Stomach smooth muscle (tissue), 2 donors: ENCODE results near the gene TJP3.

Experiments
- H3K27ac ChIP-seq: one replicate; pipeline ENCODE4 v1.7.0; 2013; ENCODE audit warnings: mild to moderate bottlenecking, low read length, inconsistent platforms
- H3K27me3 ChIP-seq, 2 donors: one replicate each; pipeline ENCODE4 v1.7.0; 2013; ENCODE audit warnings: low read length in 2 of 2; ENCODE audit not compliant: insufficient read depth in 2 of 2, control insufficient read depth in 1 of 2
- H3K36me3 ChIP-seq, 2 donors: one replicate each; pipeline ENCODE4 v1.7.0; 2013; ENCODE audit warnings: low read length in 2 of 2; ENCODE audit not compliant: control insufficient read depth in 2 of 2, insufficient read depth in 2 of 2
- H3K4me1 ChIP-seq: one replicate; pipeline ENCODE4 v1.7.0; 2013; ENCODE audit warnings: low read length; ENCODE audit not compliant: control insufficient read depth, insufficient read depth
- H3K4me3 ChIP-seq, 2 donors: one replicate each; pipeline ENCODE4 v1.7.0; 2013; ENCODE audit warnings: low read length in 2 of 2
- H3K9ac ChIP-seq, 2 donors: one replicate each; pipeline ENCODE4 v1.7.0; 2013; ENCODE audit warnings: low read length in 2 of 2, mild to moderate bottlenecking in 1 of 2
- H3K9me3 ChIP-seq, 2 donors: one replicate each; pipeline ENCODE4 v1.7.0; 2013; ENCODE audit warnings: low read length in 2 of 2; ENCODE audit not compliant: control insufficient read depth in 2 of 2
- donor health status: healthy.
- donor health status: Pancreatic carcinoma.

Gene TJP3

DNA sequence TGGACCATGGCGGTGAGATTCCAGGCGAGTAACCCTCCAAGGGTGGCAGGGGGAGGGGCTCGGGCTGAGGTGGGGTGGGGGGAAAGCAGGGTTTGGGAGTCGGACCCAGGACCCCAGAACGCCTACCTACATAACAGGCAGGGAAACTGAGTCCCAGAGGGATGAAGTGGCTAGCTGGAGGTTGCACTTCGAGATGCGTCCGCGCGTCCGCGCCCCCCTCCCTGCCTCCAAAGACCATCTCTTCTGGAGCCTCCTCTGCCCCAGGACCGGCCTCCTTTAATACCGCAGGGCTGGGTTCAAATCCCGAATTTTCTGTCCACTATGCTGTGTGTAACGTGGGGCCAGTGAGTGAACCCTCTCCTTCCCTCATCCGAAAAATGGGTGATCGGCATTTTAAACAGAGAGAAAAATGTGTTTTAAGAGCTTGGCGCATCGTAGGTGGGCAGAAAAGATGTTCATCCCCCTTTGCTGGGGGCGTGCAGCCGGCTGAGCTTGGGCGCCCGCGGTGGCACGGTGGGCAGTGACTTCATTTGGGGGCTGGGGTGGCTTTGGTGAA lies 13.8 kb downstream of the TJP3 start:
- Histone ChIP-seq H3K36me3 (no peaks in the 10 kb centered on the region), H3K4me1 (peaks cover 15% of the 10 kb centered on the region), H3K9ac (no peak overlapping the region), H3K9me3 (no peaks in the 10 kb centered on the region), H3K27ac (no peak overlapping the region), H3K4me3 (no peak overlapping the region), H3K27me3 (peaks cover 36 to 38% of the 10 kb centered on the region in 2 donors)

DNA sequence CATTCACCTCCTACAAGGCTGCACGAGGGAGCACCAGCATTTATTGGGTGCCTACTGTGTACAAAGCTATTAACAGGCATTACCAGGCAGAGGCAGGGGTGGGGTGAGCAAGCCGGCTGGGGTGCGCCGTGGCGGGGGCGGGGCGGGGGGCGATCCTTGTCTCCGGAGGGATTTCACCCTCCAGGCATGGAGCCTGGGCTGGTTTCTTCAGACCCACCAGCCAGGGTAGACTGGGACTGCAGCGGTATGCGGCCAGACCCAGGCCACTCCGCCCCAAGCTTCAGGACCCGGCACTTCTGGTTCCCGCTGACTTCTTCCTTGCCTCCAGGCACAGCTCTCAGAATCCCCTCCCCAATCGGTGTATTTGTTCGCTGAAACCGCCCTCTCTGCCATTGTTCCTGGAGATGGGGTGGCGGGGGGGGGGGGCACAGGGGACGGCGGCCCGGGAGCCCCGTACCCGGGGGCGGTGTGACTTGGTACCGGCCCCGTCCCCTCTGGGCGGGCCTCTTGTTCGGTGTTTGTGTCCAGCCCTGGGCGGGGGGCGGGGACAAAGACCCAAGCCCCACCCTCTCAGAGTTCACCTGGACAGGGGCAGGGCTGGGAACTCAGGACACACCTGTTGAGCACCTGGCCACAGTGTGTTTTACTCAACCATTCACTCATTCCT lies 14.4 kb downstream of the TJP3 start:
- Histone ChIP-seq H3K27me3 (peaks cover 36 to 38% of the 10 kb centered on the region in 2 donors), H3K4me1 (peaks cover 15% of the 10 kb centered on the region), H3K9me3 (no peaks in the 10 kb centered on the region), H3K36me3 (no peaks in the 10 kb centered on the region), H3K27ac (no peak overlapping the region), H3K4me3 (no peak overlapping the region), H3K9ac (no peak overlapping the region)

DNA sequence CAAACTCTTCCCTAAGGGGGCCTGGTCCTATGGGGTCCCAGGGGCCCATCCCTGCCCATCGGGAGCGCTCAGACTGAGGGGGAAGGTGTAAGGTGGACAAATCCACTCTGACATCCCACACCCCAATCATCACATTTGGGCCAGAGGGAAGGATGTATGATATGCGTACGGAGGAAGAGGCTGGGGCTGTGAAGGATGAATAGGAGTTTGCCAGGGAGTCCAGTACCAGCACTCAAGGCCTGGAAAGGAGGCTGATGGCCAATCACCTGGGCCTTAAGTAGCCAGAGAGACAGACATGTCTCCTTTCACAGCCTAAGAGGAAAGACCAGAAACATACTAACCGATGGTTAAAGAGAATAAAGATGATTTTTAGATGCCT lies 14.9 kb downstream of the TJP3 start:
- Histone ChIP-seq H3K9ac (no peak overlapping the region), H3K36me3 (no peaks in the 10 kb centered on the region), H3K27me3 (peaks cover 36 to 38% of the 10 kb centered on the region in 2 donors), H3K4me1 (peaks cover 15% of the 10 kb centered on the region), H3K4me3 (no peak overlapping the region), H3K9me3 (no peaks in the 10 kb centered on the region), H3K27ac (no peak overlapping the region)

DNA sequence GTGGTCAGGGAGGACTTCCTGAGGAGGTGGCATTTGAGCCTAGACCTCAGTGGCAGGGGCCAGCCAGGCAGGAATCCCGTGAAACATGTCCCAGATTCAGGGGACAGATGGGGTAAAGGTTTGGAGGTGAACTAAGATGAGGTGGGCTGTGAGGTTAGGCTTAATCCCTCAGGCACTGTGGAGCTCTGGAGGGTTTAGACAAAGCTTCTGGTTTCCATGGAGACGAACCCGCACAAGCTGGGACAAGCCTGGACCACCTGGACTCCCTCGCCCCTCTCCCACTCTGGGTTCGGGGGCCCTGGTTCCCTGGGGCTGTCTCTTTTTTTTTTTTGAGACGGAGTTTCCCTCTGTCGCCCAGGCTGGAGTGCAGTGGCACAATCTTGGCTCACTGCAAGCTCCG lies 15.7 kb downstream of the TJP3 start:
- H3K36me3 ChIP-seq: no peaks in the 10 kb centered on the region
- no peak overlapping the region for H3K4me3 ChIP-seq
- H3K27ac ChIP-seq: no peak overlapping the region
- H3K4me1 ChIP-seq: peaks cover 15% of the 10 kb centered on the region
- H3K9me3 ChIP-seq: no peaks in the 10 kb centered on the region
- peaks cover 36 to 38% of the 10 kb centered on the region in 2 donors for H3K27me3 ChIP-seq
- no peak overlapping the region for H3K9ac ChIP-seq

DNA sequence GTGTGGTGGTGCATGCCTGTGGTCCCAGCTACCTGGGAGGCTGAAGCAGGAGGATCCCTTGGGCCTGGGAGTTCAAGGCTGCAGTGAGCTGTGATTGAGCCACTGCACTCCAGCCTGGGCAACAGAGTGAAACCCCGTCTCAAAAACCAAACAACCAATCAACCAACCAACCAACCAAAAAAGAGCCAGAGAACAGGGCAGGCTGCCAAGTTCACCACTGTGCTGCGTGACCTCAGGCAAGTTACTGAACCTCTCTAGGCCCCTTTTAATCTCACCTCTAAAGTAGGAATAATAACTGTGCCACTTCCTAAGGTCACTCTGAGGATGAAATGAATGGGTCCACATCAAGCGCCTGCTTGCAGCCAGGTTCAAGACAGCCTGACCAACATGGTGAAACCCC lies 16.9 kb downstream of the TJP3 start:
- H3K9me3 ChIP-seq: no peaks in the 10 kb centered on the region
- no peak overlapping the region for H3K9ac ChIP-seq
- peaks cover 26 to 31% of the 10 kb centered on the region in 2 donors for H3K27me3 ChIP-seq

DNA sequence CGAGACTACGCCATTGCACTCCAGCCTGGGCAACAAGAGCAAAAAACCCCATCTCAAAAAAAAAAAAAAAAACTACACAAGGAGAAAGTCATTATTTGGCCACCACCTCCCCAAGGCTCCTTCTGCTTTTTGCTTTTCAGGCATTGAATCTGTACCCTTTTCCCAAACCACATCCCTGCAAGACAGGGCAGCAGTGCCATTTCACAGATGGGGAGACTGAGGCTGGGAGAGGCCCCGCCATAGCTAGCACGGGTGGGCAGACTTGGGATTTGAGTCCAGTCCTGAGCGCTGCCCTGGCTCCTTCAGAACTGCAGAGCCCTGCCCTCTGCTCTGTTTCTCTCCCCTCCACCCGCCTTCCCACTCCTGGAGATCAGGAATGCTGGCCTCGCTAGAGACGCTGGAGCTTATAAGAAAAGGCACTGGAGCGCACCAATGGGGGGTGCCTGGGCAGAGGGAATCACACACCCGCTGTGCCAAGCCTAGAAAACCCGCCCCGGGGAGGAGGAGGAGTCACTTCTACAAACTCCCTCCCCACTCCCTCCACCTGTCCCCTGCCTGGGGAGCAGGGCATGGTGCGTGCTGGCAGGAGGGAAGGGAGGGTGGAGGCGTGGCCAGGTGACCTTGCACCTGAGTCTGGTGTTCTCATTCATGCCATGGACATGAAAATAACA lies 17.6 kb downstream of the TJP3 start:
- Histone ChIP-seq H3K4me1 (peaks cover 15% of the 10 kb centered on the region), H3K27me3 (peaks cover 20 to 24% of the 10 kb centered on the region in 2 donors), H3K9me3 (peaks cover 0 to under 1% of the 10 kb centered on the region in 2 donors), H3K4me3 (no peak overlapping the region), H3K9ac (no peak overlapping the region), H3K27ac (no peak overlapping the region), H3K36me3 (no peaks in the 10 kb centered on the region)

More for the DNA sequence above, 16.9 kb downstream of the TJP3 start:
- H3K4me3 ChIP-seq: no peak overlapping the region
- H3K4me1 ChIP-seq: peaks cover 15% of the 10 kb centered on the region
- no peak overlapping the region for H3K27ac ChIP-seq
- no peaks in the 10 kb centered on the region for H3K36me3 ChIP-seq

DNA sequence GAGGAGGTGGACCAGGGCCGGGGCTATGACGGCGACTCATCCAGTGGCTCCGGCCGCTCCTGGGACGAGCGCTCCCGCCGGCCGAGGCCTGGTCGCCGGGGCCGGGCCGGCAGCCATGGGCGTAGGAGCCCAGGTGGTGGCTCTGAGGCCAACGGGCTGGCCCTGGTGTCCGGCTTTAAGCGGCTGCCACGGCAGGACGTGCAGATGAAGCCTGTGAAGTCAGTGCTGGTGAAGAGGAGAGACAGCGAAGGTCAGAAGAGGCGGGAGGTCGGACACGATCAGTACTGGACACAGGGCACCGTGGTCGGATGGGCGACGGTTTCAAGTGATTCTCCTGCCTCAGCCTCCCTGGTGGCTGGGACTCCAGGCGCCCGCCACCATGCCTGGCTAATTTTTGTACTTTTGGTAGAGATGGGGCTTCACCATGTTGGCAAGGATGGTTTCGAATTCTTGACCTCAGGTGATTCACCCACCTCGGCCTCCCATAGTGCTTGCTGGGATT lies 22.3 kb downstream of the TJP3 start:
- no peaks in the 10 kb centered on the region for H3K36me3 ChIP-seq
- no peak overlapping the region for H3K4me3 ChIP-seq
- H3K9me3 ChIP-seq: peaks cover 0 to 4% of the 10 kb centered on the region in 2 donors
- no peak overlapping the region for H3K27ac ChIP-seq
- no peak overlapping the region for H3K9ac ChIP-seq
- peaks cover 0 to under 1% of the 10 kb centered on the region in 2 donors for H3K27me3 ChIP-seq
- H3K4me1 ChIP-seq: no peaks in the 10 kb centered on the region

DNA sequence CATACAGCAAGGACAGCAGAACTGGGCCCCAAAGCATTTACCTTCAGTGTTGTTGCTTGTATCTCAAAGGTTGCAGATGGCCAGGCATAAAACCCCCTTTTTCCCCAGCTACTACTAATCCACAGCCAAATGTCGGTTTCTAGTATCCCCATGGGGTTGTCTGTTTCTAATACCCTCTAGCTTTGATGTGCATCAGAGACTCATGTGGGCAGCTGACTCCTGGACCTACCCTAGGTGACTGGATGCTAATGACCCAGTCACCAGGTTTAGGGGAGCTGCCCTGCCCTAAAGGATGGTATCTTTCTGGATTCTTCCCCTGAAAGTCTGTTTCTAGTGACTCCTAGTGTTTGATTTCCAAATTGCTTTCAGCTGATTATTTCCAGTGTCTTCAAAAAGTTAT lies 23.9 kb downstream of the TJP3 start:
- Histone ChIP-seq H3K27ac (no peak overlapping the region), H3K27me3 (peaks cover 0 to 2% of the 10 kb centered on the region in 2 donors), H3K9ac (no peak overlapping the region), H3K36me3 (no peaks in the 10 kb centered on the region), H3K4me3 (no peak overlapping the region), H3K4me1 (no peaks in the 10 kb centered on the region), H3K9me3 (peaks cover 0 to 4% of the 10 kb centered on the region in 2 donors)

DNA sequence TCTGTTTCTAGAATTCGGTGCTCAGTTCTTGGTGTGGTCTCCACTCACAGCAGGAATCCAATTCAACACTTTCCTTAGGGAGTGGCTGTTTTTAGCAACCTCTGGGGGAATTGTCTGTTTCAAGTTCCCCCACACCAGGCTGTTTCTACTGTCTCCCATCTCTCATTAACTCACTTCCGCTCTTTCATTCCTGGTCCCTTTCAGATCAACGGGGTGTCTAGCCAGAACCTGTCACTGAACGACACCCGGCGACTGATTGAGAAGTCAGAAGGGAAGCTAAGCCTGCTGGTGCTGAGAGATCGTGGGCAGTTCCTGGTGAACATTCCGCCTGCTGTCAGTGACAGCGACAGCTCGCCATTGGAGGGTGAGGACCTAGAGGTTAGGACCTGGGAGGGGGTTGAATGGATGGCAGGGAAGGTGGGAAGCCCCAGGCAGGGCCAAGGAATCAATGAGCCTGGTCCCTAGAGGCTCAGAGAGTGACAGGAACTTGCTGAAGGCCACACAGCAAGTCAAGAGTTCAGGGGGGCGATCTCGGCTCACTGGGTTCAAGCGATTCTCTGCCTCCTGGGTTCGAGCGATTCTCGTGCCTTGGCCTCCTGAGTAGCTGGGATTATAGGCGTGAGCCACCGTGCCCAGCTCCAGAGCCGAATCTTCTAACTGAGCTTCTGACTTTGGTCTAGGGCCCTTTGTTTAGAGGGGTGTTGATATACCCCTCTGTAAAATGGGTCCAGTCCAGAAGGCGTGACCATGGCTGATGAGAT lies 25.5 kb downstream of the TJP3 start:
- peaks cover 0 to 4% of the 10 kb centered on the region in 2 donors for H3K9me3 ChIP-seq
- no peak overlapping the region for H3K9ac ChIP-seq
- H3K36me3 ChIP-seq: no peaks in the 10 kb centered on the region
- H3K4me3 ChIP-seq: no peak overlapping the region
- H3K27ac ChIP-seq: no peak overlapping the region
- H3K27me3 ChIP-seq: peaks cover 0 to 12% of the 10 kb centered on the region in 2 donors
- H3K4me1 ChIP-seq: no peaks in the 10 kb centered on the region

DNA sequence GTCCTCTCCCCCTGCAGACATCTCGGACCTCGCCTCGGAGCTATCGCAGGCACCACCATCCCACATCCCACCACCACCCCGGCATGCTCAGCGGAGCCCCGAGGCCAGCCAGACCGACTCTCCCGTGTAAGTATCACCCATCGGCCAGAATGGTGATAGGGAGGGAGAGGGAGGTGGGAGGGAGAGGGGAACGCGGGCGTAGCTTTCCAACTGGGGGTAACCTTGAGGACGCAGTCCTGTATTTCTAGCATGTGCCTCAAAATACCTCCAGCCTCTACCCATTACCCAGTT lies 26.1 kb downstream of the TJP3 start:
- no peaks in the 10 kb centered on the region for H3K4me1 ChIP-seq
- no peak overlapping the region for H3K4me3 ChIP-seq
- H3K27me3 ChIP-seq: peaks cover 0 to 12% of the 10 kb centered on the region in 2 donors
- no peak overlapping the region for H3K27ac ChIP-seq
- H3K36me3 ChIP-seq: no peaks in the 10 kb centered on the region
- no peak overlapping the region for H3K9ac ChIP-seq
- H3K9me3 ChIP-seq: peaks cover 0 to 4% of the 10 kb centered on the region in 2 donors
